VCaP (cell line): ENCODE measurements around the gene ERAL1.
A peak's percentile ranks its signal among the peaks of the same experiment; 100 is the strongest.

Source experiments
- H3K27ac ChIP-seq: fragments of 450-650 bp; 2 replicates; pipeline ENCODE4 v1.5.1; 2017
- TF ChIP-seq, protein P1 (sequence below): fragments of 450-650 bp; conservative IDR thresholded peaks from 2 replicates; pipeline ENCODE4 v1.5.1; 2017; ENCODE audit warnings: mild to moderate bottlenecking, moderate library complexity

Gene ERAL1

GRCh38 chr17:28863953-28864352 is 9.1 kb downstream of the ERAL1 start:
- TF ChIP-seq, protein P1, sequence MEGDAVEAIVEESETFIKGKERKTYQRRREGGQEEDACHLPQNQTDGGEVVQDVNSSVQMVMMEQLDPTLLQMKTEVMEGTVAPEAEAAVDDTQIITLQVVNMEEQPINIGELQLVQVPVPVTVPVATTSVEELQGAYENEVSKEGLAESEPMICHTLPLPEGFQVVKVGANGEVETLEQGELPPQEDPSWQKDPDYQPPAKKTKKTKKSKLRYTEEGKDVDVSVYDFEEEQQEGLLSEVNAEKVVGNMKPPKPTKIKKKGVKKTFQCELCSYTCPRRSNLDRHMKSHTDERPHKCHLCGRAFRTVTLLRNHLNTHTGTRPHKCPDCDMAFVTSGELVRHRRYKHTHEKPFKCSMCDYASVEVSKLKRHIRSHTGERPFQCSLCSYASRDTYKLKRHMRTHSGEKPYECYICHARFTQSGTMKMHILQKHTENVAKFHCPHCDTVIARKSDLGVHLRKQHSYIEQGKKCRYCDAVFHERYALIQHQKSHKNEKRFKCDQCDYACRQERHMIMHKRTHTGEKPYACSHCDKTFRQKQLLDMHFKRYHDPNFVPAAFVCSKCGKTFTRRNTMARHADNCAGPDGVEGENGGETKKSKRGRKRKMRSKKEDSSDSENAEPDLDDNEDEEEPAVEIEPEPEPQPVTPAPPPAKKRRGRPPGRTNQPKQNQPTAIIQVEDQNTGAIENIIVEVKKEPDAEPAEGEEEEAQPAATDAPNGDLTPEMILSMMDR = no peak
- no peak overlapping the region for H3K27ac ChIP-seq

GRCh38 chr17:28864991-28865849 is 10.4 kb downstream of the ERAL1 start:
- no peak overlapping the region for H3K27ac ChIP-seq
- TF ChIP-seq, protein P1 = no peak

GRCh38 chr17:28865946-28866752 is 11.3 kb downstream of the ERAL1 start:
- H3K27ac ChIP-seq = peak overlapping the region; percentile 4; the same call in 1 of the 2 replicates
- TF ChIP-seq, protein P1 = no peak

DNA sequence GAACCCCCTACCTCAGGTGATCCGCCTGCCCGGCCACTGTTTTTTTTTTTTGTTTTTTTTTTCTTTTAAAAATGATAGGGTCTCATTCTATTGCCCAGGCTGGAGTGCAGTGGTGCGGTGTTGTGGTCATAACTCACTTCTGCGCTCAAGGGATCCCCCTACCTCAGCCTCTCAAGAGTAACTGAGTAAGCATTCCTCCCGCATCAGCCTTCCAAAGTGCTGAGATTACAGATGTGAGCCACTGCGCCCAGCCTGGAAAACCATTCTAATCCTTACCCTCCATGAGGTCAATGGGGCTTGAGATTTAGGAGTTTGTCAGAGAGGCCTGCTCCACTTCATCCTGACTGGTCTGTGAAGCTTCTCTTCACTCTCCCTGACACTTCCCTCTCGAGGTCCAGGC is 12.5 kb downstream of the ERAL1 start:
- TF ChIP-seq, protein P1 = no peak
- H3K27ac ChIP-seq = peak overlapping the region; percentile 4; the same call in 1 of the 2 replicates

DNA sequence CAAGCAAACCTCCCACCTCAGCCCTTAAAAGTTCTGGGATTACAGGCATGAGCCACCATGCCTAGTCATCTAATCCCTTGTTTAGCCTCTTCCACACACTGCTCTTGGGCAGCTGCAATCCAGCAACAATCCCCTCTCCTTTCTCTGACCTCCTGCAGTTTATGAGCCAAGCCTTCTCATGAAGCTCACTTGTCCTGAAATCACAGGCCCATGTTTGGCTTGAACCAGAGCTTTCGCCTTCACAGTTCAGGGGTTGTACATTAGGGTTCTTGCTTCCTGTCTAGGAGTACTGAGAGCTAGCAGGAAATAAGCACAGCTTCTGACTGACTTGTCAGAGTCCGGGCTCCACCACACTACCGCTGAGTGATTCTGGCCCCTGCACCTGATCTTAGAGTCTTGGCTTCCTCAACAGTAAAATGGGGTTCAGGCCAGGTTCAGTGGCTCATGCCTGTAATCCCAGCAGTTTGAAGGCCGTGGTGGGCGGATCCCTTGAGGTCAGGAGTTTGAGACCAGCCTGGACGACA is 16.3 kb downstream of the ERAL1 start:
- TF ChIP-seq, protein P1 = no peak
- no peak overlapping the region for H3K27ac ChIP-seq

GRCh38 chr17:28873839-28874238 is 19.0 kb downstream of the ERAL1 start:
- TF ChIP-seq, protein P1 = no peak
- no peak overlapping the region for H3K27ac ChIP-seq

GRCh38 chr17:28874750-28875149 is 19.9 kb downstream of the ERAL1 start:
- H3K27ac ChIP-seq = no peak overlapping the region
- TF ChIP-seq, protein P1 = no peak
